Breast epithelium (tissue), 4 donors: ENCODE measurements around the gene CHSY3. TPM values are rescaled to one million over a fixed set of nuclear protein-coding genes. Genes with fewer than 3 reads are reported as not detected.

Experiments
- DNase-seq, 2 donors: peaks; one replicate each; pipeline ENCODE4 v3.0.0-alpha.2; 2019; ENCODE audit warnings: low spot score in 2 of 2
- H3K27ac ChIP-seq, 2 donors: fragments of 200-600 bp; sonication (generic) in 1 of 2; one replicate each; pipeline ENCODE4 v1.5.1; 2016 to 2019; ENCODE audit warnings: mild to moderate bottlenecking in 1 of 2
- H3K27me3 ChIP-seq, 2 donors: fragments of 200-600 bp; sonication (generic) in 1 of 2; one replicate each; pipeline versions ENCODE4 v1.5.1 to v1.6.0; 2017 to 2019; ENCODE audit warnings: control low read depth in 1 of 2, mild to moderate bottlenecking in 1 of 2
- H3K36me3 ChIP-seq: fragments of 200-600 bp; one replicate; pipeline ENCODE4 v1.5.1; 2019
- H3K4me1 ChIP-seq, 2 donors: fragments of 200-600 bp; sonication (generic); one replicate each; pipeline ENCODE4 v1.5.1; 2016 to 2019; ENCODE audit warnings: control low read depth in 1 of 2
- H3K4me3 ChIP-seq, 3 donors: fragments of 200-600 bp; sonication (generic); 1 replicate in 2 of 3; 2 replicates in 1 of 3; pipeline ENCODE4 v1.5.1; 2016 to 2019; ENCODE audit warnings: mild to moderate bottlenecking in 3 of 3, moderate library complexity in 2 of 3
- H3K9me3 ChIP-seq, 2 donors: fragments of 200-600 bp; sonication (generic) in 1 of 2; one replicate each; pipeline ENCODE4 v1.5.1; 2016 to 2019; ENCODE audit warnings: control low read depth in 1 of 2
- POLR2A ChIP-seq: fragments of 450-650 bp; IDR thresholded peaks from one replicate; pipeline ENCODE4 v1.6.1; 2016; ENCODE audit warnings: antibody characterized with exemption, mild to moderate bottlenecking, moderate library complexity
- POLR2AphosphoS5 ChIP-seq, 3 donors: sonication (generic); formaldehyde crosslinking; IDR thresholded peaks; one replicate each; pipeline ENCODE4 v1.6.1; 2017; ENCODE audit warnings: antibody characterized with exemption in 3 of 3
- intact Hi-C: fragments of 100-400 bp; cut with DNase I; formaldehyde crosslinking; loops from one replicate; pipeline ENCODE4 v1.15.1; 2023; ENCODE audit warnings: low total_unique reads
- total RNA-seq, 3 donors: library from RNA; depleted of rRNA; stranded (reverse); fragments of >200 nt; gene quantifications; one replicate each; pipeline ENCODE4 v1.1.0, GENCODE V29; 2016
- TF ChIP-seq, protein P1 (sequence below), 3 donors: fragments of 450-650 bp; IDR thresholded peaks; one replicate each; pipeline ENCODE4 v1.5.1; 2016 to 2017; ENCODE audit warnings: antibody characterized with exemption in 3 of 3, mild to moderate bottlenecking in 3 of 3, moderate library complexity in 3 of 3

Gene CHSY3
- total RNA-seq, 3 donors from 2014 or later, result 2.5 to 4.9 (median 3.7) TPM

DNA sequence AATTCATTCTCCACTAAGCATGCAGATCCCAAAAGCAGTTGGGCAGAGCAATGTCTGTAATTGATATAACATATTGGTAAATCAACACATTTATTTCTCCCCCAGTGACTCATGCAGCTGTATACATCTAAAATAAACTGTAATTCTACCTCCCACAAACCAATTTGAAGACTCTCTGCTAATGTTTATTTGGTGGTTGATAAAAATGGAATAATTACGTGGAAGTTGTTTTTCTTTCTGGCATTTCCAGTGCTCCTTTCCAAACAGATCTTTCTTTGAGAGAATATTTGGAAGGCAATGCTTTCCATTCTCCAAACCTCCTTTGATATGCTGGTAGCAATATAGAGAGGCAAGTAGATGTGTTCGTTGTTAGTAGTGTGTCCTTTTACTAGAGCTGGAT lies 194.7 kb downstream of the CHSY3 start:
- no peak for DNase-seq
- no peaks in the 10 kb centered on the region for H3K4me1 ChIP-seq
- intact Hi-C loops, result no loop called here
- H3K9me3 ChIP-seq, result no peaks in the 10 kb centered on the region
- TF ChIP-seq POLR2AphosphoS5 (IDR thresholded peaks at IDR 0.05) (no peak), POLR2A (no peak)
- TF ChIP-seq, protein P1, sequence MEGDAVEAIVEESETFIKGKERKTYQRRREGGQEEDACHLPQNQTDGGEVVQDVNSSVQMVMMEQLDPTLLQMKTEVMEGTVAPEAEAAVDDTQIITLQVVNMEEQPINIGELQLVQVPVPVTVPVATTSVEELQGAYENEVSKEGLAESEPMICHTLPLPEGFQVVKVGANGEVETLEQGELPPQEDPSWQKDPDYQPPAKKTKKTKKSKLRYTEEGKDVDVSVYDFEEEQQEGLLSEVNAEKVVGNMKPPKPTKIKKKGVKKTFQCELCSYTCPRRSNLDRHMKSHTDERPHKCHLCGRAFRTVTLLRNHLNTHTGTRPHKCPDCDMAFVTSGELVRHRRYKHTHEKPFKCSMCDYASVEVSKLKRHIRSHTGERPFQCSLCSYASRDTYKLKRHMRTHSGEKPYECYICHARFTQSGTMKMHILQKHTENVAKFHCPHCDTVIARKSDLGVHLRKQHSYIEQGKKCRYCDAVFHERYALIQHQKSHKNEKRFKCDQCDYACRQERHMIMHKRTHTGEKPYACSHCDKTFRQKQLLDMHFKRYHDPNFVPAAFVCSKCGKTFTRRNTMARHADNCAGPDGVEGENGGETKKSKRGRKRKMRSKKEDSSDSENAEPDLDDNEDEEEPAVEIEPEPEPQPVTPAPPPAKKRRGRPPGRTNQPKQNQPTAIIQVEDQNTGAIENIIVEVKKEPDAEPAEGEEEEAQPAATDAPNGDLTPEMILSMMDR (IDR thresholded peaks at IDR 0.05), result no peak
- H3K36me3 ChIP-seq, result no peaks in the 10 kb centered on the region
- H3K27me3 ChIP-seq, result no peaks in the 10 kb centered on the region
- no peak overlapping the region for H3K27ac ChIP-seq
- H3K4me3 ChIP-seq, result no peak overlapping the region

DNA sequence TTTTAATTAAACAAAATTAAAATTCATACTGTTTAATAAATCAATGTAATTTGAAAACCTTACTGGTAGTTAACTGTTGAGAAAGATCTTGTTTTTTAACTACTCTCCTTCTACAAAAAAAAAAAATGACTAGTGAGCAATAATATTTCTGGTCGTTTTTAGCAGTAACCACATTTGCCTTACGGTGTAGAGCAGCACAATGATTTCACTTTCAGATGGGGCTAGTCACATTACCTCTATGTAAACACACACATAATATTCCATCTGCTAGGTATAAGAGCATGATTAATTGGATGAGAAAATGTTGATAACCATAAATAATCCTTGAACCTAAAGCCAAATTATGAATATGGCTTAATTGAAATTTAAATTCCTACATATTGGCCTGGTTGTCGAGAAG lies 198.1 kb downstream of the CHSY3 start:
- intact Hi-C loops, result no loop called here

DNA sequence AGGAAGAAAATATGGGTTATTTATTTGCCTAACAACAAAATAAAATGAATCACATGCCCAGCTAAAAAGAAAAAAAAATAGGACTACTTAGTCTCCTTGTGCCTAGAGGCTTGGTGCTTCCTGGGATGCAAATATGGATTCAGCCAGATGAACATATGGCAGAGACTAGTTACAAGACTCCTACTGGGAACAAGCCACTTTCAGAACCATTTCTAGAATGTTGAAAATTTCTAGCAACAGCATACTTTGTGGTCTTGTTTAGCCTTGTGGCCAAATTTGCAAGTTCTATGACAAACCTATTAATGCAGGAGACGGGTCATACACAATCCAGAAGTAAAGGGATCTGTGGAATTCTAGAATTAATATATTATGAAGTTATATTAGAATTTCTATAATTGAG lies 198.7 kb downstream of the CHSY3 start:
- Histone ChIP-seq H3K9me3 (no peaks in the 10 kb centered on the region), H3K4me1 (no peaks in the 10 kb centered on the region), H3K27ac (no peak overlapping the region), H3K36me3 (no peaks in the 10 kb centered on the region), H3K27me3 (no peaks in the 10 kb centered on the region), H3K4me3 (no peak overlapping the region)
- no peak for DNase-seq
- TF ChIP-seq POLR2A, result no peak
- TF ChIP-seq POLR2AphosphoS5 (IDR thresholded peaks at IDR 0.05), result no peak
- TF ChIP-seq, protein P1 (IDR thresholded peaks at IDR 0.05), result no peak
- intact Hi-C loops, result no loop called here

More for the DNA sequence above, 198.1 kb downstream of the CHSY3 start:
- H3K4me3 ChIP-seq, result no peak overlapping the region
- H3K27ac ChIP-seq, result no peak overlapping the region
- H3K9me3 ChIP-seq, result no peaks in the 10 kb centered on the region
- no peak for DNase-seq
- H3K36me3 ChIP-seq, result no peaks in the 10 kb centered on the region
- no peaks in the 10 kb centered on the region for H3K27me3 ChIP-seq
- no peaks in the 10 kb centered on the region for H3K4me1 ChIP-seq
- TF ChIP-seq, protein P1 (IDR thresholded peaks at IDR 0.05), result no peak
- no peak for TF ChIP-seq POLR2A
- no peak for TF ChIP-seq POLR2AphosphoS5 (IDR thresholded peaks at IDR 0.05)

DNA sequence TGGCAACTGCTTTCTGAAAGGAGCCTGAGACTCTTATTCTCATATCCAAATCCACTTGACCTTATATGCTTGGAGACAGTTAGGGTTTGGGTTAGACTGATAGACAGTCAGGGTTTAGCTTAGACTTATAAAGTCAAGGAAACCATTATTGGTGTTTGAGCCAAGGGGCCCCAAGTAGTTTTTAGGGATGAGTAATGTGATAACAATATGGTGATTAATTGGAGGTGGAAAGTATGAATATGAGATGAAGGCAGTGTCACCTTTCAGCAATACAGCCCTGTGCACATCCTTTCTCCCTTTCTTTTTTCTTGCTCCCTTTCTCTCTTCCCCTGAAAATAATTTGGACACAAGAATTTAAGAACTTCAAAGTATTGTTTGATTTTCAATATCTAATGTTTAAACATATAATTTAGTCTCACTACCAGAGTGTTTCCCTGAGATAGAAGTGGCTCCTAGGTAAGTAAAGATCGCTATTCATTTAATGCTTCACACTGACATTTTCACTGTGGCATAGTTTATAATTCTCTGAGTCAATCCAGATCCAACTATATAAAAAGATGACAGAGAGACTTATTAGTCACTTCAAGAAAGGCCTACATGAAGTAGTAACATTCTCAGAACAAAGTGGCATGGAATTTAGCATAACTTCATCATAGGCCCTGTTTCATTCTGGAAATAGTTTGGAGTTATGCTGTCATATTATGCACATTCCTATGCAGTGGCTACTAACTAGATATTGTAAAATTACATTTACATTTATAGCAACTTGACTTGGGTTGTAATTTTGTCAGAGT lies 200.8 kb downstream of the CHSY3 start:
- H3K27me3 ChIP-seq, result no peaks in the 10 kb centered on the region
- H3K4me1 ChIP-seq, result no peaks in the 10 kb centered on the region
- H3K36me3 ChIP-seq, result no peaks in the 10 kb centered on the region
- intact Hi-C loops, result no loop called here
- no peak for DNase-seq
- H3K27ac ChIP-seq, result no peak overlapping the region
- no peak overlapping the region for H3K4me3 ChIP-seq
- TF ChIP-seq POLR2AphosphoS5 (IDR thresholded peaks at IDR 0.05) (no peak), POLR2A (no peak)
- TF ChIP-seq, protein P1 (IDR thresholded peaks at IDR 0.05), result no peak
- no peaks in the 10 kb centered on the region for H3K9me3 ChIP-seq

DNA sequence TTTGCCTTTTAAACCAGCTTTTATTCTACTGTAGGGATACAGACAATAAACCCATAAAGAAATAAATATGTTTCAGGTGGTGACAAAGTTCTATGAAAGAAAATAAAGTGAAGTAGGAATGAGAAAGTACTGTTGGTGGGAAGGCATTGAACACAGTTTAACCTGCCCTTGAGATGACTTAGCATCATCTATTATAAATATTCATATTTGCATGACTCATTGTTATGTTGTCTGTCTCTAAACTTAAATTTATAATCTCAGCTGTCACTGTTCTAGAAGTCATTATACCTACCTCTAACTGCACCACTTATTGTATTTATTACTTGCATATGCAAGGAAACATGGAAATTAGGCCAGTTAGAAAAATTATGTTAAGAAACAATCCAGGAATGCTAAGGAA lies 202.2 kb downstream of the CHSY3 start:
- Histone ChIP-seq H3K4me1 (no peaks in the 10 kb centered on the region), H3K36me3 (no peaks in the 10 kb centered on the region), H3K27ac (no peak overlapping the region), H3K9me3 (no peaks in the 10 kb centered on the region), H3K27me3 (no peaks in the 10 kb centered on the region), H3K4me3 (no peak overlapping the region)
- TF ChIP-seq POLR2A (no peak), POLR2AphosphoS5 (IDR thresholded peaks at IDR 0.05) (no peak)
- TF ChIP-seq, protein P1 (IDR thresholded peaks at IDR 0.05), result no peak
- intact Hi-C loops, result no loop called here
- DNase-seq, result no peak
